ENCODE results near the gene PHOX2A. TPM values are rescaled to one million over a fixed set of nuclear protein-coding genes. Genes with fewer than 3 reads are reported as not detected.

PHOX2A gene
- polyA plus RNA-seq, 12 donors, result 17.1 TPM; not detected in 11

- no peak for DNase-seq
These were observed 6.9 kb upstream of the PHOX2A start for GRCh38 chr11:72250661-72251464.

GRCh38 chr11:72249961-72250360, 6.0 kb upstream of the PHOX2A start:
- no peak for DNase-seq

GRCh38 chr11:72247584-72247983, 3.6 kb upstream of the PHOX2A start:
- no peak for DNase-seq

- DNase-seq, result no peak
These were observed 1.4 kb upstream of the PHOX2A start for GRCh38 chr11:72245263-72245816.

- no peak for DNase-seq
These were observed 636 bp upstream of the PHOX2A start for GRCh38 chr11:72244361-72245262.

GRCh38 chr11:72243173-72244059, 560 bp downstream of the PHOX2A start:
- DNase-seq, result no peak

- DNase-seq, result no peak
These were observed 1.8 kb downstream of the PHOX2A start for GRCh38 chr11:72242141-72242540.

- DNase-seq, result no peak
These were observed 2.6 kb downstream of the PHOX2A start for GRCh38 chr11:72241291-72241781.

- no peak for DNase-seq
These were observed 3.3 kb downstream of the PHOX2A start for GRCh38 chr11:72240461-72241290.

GRCh38 chr11:72239849-72240460, 4.0 kb downstream of the PHOX2A start:
- no peak for DNase-seq

- DNase-seq, result no peak
These were observed 4.6 kb downstream of the PHOX2A start for GRCh38 chr11:72239313-72239848.

- DNase-seq, result no peak
These were observed 5.3 kb downstream of the PHOX2A start for GRCh38 chr11:72238492-72239312.

GRCh38 chr11:72238040-72238450, 5.9 kb downstream of the PHOX2A start:
- no peak for DNase-seq

- no peak for DNase-seq
These were observed 6.7 kb downstream of the PHOX2A start for GRCh38 chr11:72237112-72237931.

- no peak for DNase-seq
These were observed 7.2 kb downstream of the PHOX2A start for GRCh38 chr11:72236774-72237111.

- no peak for DNase-seq
These were observed 7.8 kb downstream of the PHOX2A start for GRCh38 chr11:72236083-72236697.

GRCh38 chr11:72235351-72236057, 8.5 kb downstream of the PHOX2A start:
- DNase-seq, result no peak

Data from muscle of arm (tissue), 12 donors.